ENCODE data around the gene ANXA9.

- TF ChIP-seq CTCF (IDR thresholded peaks at IDR 0.05) (no peak), REST (IDR thresholded peaks at IDR 0.05; ENCODE audit: insufficient read depth in 1 of 2, low read depth in 2 of 2, low read length in 1 of 2) (no peak), SIN3A (IDR thresholded peaks at IDR 0.05; ENCODE audit: borderline replicate concordance, insufficient read depth, low read depth, low read length) (no peak)
Observed at GRCh38 chr1:150944856-150945255, 37.2 kb upstream of the ANXA9 start.

All from Panc1 (cell line).